SK-N-SH (cell line): Measurements from ENCODE around the gene REX1BD. TPM values are rescaled to one million over a fixed set of nuclear protein-coding genes. Genes with fewer than 3 reads are reported as not detected.

ENCODE experiments used
- EP300 ChIP-seq, 2 experiments: IDR thresholded peaks; 2 replicates each; pipeline versions ENCODE4 v1.4.0 to v1.6.1; 2012; ENCODE audit warnings: borderline replicate concordance in 1 of 2, low read depth in 1 of 2, low read length in 1 of 2
- EZH2phosphoT487 ChIP-seq: fragments of 200-600 bp; sonication (generic); IDR thresholded peaks from 2 replicates; pipeline ENCODE4 v1.6.1; 2017; ENCODE audit warnings: low read depth, mixed run types, mild to moderate bottlenecking, antibody characterized with exemption, moderate library complexity, borderline replicate concordance
- FOSL2 ChIP-seq: IDR thresholded peaks from 2 replicates; pipeline ENCODE4 v1.4.0; 2012; ENCODE audit warnings: low read depth, mild to moderate bottlenecking, moderate library complexity, borderline replicate concordance
- GABPA ChIP-seq: IDR thresholded peaks from 2 replicates; pipeline ENCODE4 v1.4.0; 2012; ENCODE audit warnings: low read depth, mild to moderate bottlenecking
- MEF2A ChIP-seq: IDR thresholded peaks from 2 replicates; pipeline ENCODE4 v1.4.0; 2012; ENCODE audit warnings: low read depth, borderline replicate concordance
- NFIC ChIP-seq: IDR thresholded peaks from 2 replicates; pipeline ENCODE4 v1.4.0; 2012; ENCODE audit warnings: borderline replicate concordance
- NRF1 ChIP-seq: IDR thresholded peaks from 2 replicates; pipeline ENCODE4 v1.6.1; 2012; ENCODE audit warnings: low read depth, mild to moderate bottlenecking, low read length
- RFX5 ChIP-seq: IDR thresholded peaks from 2 replicates; pipeline ENCODE4 v1.6.1; 2012; ENCODE audit warnings: mild to moderate bottlenecking, improper control_type of control experiment, low read length
- RXRA ChIP-seq: IDR thresholded peaks from 2 replicates; pipeline ENCODE4 v1.4.0; 2012; ENCODE audit warnings: low read depth, mild to moderate bottlenecking, borderline replicate concordance
- polyA plus RNA-seq, 3 experiments: library from polyadenylated mRNA; depleted of rRNA; stranded (reverse); fragments of >200 nt; gene quantifications; 2 replicates each; pipeline ENCODE4 v1.2.3, GENCODE V29; 2012
- TF ChIP-seq, protein P1 (sequence below): IDR thresholded peaks from 2 replicates; pipeline ENCODE4 v1.6.1; 2012; ENCODE audit warnings: mild to moderate bottlenecking, low read depth, low read length, moderate library complexity
- TF ChIP-seq, protein P2 (sequence below): IDR thresholded peaks from 2 replicates; pipeline ENCODE4 v1.4.0; 2012; ENCODE audit warnings: low read depth, borderline replicate concordance
- TF ChIP-seq, protein P3 (sequence below): fragments of 150-350 bp; IDR thresholded peaks from 2 replicates; pipeline ENCODE4 v1.6.1; 2016; ENCODE audit warnings: mild to moderate bottlenecking, low read depth, low read length
- TF ChIP-seq, protein P4 (sequence below): IDR thresholded peaks from 2 replicates; pipeline ENCODE4 v1.4.0; 2012; ENCODE audit warnings: low read depth

The REX1BD gene
- polyA plus RNA-seq, 1 of the 3 experiments (the other 2 are of a cell fraction): 159 TPM

DNA sequence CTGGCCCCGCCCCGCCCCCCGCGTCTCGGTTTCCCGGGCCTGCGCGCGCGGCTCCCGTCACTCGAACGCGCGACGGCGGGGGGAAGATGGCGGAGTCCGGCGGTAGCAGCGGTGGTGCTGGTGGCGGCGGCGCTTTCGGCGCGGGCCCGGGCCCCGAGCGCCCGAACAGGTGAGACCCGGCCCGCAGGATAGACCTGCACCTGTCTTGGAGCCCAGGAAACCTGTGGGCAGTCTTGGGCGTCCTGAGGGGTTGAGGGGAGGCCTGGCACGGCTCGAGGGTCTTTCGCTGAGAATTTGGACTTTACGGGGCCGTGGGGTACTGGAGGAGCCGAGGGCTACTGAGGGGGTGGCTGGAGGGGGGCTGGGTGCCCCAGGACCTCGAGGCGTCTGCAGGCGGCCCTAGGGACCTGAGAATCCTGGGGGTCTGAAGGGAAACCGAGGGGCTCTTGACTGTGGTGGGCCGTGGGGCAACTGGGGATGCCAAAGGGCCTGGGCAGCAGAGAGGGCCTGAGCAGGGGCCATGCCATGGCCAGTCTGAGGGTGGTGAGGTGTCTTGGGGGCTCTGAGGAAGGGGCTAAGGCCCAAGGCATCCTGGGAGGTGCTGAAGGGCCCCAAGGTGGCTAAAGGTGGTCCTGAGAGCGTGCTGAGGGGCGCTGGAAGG is 48.5 kb downstream of the REX1BD start, which contains the start of gene KLHL26 (continued):
- TF ChIP-seq, protein P1, sequence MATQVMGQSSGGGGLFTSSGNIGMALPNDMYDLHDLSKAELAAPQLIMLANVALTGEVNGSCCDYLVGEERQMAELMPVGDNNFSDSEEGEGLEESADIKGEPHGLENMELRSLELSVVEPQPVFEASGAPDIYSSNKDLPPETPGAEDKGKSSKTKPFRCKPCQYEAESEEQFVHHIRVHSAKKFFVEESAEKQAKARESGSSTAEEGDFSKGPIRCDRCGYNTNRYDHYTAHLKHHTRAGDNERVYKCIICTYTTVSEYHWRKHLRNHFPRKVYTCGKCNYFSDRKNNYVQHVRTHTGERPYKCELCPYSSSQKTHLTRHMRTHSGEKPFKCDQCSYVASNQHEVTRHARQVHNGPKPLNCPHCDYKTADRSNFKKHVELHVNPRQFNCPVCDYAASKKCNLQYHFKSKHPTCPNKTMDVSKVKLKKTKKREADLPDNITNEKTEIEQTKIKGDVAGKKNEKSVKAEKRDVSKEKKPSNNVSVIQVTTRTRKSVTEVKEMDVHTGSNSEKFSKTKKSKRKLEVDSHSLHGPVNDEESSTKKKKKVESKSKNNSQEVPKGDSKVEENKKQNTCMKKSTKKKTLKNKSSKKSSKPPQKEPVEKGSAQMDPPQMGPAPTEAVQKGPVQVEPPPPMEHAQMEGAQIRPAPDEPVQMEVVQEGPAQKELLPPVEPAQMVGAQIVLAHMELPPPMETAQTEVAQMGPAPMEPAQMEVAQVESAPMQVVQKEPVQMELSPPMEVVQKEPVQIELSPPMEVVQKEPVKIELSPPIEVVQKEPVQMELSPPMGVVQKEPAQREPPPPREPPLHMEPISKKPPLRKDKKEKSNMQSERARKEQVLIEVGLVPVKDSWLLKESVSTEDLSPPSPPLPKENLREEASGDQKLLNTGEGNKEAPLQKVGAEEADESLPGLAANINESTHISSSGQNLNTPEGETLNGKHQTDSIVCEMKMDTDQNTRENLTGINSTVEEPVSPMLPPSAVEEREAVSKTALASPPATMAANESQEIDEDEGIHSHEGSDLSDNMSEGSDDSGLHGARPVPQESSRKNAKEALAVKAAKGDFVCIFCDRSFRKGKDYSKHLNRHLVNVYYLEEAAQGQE: no peak
- TF ChIP-seq EZH2phosphoT487 (no peak), GABPA (no peak), RXRA (no peak), NRF1 (peak; percentile 61), EP300 (IDR thresholded peaks at IDR 0.05; ENCODE audit: borderline replicate concordance in 1 of 2, low read depth in 1 of 2, low read length in 1 of 2) (no peak), MEF2A (no peak), RFX5 (no peak), NFIC (no peak), FOSL2 (no peak)
- TF ChIP-seq, protein P2, sequence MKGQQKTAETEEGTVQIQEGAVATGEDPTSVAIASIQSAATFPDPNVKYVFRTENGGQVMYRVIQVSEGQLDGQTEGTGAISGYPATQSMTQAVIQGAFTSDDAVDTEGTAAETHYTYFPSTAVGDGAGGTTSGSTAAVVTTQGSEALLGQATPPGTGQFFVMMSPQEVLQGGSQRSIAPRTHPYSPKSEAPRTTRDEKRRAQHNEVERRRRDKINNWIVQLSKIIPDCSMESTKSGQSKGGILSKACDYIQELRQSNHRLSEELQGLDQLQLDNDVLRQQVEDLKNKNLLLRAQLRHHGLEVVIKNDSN: no peak
- TF ChIP-seq, protein P3, sequence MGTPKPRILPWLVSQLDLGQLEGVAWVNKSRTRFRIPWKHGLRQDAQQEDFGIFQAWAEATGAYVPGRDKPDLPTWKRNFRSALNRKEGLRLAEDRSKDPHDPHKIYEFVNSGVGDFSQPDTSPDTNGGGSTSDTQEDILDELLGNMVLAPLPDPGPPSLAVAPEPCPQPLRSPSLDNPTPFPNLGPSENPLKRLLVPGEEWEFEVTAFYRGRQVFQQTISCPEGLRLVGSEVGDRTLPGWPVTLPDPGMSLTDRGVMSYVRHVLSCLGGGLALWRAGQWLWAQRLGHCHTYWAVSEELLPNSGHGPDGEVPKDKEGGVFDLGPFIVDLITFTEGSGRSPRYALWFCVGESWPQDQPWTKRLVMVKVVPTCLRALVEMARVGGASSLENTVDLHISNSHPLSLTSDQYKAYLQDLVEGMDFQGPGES: no peak
- TF ChIP-seq, protein P4, sequence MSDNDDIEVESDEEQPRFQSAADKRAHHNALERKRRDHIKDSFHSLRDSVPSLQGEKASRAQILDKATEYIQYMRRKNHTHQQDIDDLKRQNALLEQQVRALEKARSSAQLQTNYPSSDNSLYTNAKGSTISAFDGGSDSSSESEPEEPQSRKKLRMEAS: no peak
